ENCODE data around the gene TMEM86B.

The TMEM86B gene

GRCh38 chr19:55255618-55256423 is 27.3 kb upstream of the TMEM86B start:
- Mint-ChIP-seq H3K36me3 (ENCODE audit: low read depth) (peaks cover 3% of the 10 kb centered on the region), H3K4me3 (peak overlapping the region; percentile 98 to 100 (median 99)), H3K9me3 (no peaks in the 10 kb centered on the region), H3K27ac (peak overlapping the region in 1 of 3 experiments; percentile 55), H3K27me3 (ENCODE audit: low read depth) (no peaks in the 10 kb centered on the region), H3K4me1 (peaks cover 45% of the 10 kb centered on the region)
- TF ChIP-seq, protein P1, sequence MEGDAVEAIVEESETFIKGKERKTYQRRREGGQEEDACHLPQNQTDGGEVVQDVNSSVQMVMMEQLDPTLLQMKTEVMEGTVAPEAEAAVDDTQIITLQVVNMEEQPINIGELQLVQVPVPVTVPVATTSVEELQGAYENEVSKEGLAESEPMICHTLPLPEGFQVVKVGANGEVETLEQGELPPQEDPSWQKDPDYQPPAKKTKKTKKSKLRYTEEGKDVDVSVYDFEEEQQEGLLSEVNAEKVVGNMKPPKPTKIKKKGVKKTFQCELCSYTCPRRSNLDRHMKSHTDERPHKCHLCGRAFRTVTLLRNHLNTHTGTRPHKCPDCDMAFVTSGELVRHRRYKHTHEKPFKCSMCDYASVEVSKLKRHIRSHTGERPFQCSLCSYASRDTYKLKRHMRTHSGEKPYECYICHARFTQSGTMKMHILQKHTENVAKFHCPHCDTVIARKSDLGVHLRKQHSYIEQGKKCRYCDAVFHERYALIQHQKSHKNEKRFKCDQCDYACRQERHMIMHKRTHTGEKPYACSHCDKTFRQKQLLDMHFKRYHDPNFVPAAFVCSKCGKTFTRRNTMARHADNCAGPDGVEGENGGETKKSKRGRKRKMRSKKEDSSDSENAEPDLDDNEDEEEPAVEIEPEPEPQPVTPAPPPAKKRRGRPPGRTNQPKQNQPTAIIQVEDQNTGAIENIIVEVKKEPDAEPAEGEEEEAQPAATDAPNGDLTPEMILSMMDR (IDR thresholded peaks at IDR 0.05; ENCODE audit: unreplicated experiment in 3 of 3): no peak

GRCh38 chr19:55254625-55254977 is 26.0 kb upstream of the TMEM86B start:
- no peaks in the 10 kb centered on the region for H3K27me3 Mint-ChIP-seq (ENCODE audit: low read depth)
- H3K4me3 Mint-ChIP-seq: peak overlapping the region; percentile 74 to 99 (median 98)
- no peak overlapping the region for H3K27ac Mint-ChIP-seq
- TF ChIP-seq, protein P1 (IDR thresholded peaks at IDR 0.05; ENCODE audit: unreplicated experiment in 3 of 3): no peak
- peaks cover 44% of the 10 kb centered on the region for H3K4me1 Mint-ChIP-seq
- H3K9me3 Mint-ChIP-seq: no peaks in the 10 kb centered on the region
- H3K36me3 Mint-ChIP-seq (ENCODE audit: low read depth): peaks cover 3% of the 10 kb centered on the region

DNA sequence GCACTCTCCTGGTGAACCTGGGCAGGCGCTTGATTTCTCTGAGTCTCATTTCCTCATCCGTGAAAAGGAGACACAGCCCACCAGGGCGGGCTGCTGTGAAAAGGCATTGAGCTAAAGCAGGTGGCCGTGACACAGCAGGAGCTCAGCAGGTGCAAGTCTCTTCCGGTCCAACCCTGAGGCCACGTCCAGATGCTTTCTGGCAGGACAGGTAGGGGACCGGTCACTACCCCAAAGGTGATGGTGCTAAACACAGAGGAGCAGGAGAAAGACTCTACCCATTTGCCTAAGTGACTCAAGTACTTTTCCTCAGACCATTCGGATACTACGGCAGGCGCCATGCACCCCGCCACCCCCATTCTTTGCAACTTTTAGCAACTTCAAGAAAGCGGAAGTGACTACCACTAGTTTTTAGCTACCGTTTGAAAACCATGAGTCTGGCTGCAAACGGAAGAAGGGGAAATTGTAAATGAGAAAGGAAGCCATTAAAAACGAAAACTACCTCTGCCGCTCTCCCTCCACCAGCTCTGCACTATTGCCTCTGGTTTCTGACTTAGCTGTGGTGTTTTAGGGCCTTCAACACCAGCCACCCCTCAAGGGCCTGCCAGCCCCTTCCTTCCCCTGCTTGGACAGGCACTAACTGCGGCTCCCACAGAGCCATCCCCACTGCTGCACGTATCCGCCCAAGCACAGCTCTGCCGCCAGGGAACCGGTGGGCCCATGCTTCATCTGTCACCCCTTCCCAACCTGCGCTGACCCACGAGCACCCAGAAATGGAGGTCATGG is 25.5 kb upstream of the TMEM86B start:
- no peaks in the 10 kb centered on the region for H3K9me3 Mint-ChIP-seq

DNA sequence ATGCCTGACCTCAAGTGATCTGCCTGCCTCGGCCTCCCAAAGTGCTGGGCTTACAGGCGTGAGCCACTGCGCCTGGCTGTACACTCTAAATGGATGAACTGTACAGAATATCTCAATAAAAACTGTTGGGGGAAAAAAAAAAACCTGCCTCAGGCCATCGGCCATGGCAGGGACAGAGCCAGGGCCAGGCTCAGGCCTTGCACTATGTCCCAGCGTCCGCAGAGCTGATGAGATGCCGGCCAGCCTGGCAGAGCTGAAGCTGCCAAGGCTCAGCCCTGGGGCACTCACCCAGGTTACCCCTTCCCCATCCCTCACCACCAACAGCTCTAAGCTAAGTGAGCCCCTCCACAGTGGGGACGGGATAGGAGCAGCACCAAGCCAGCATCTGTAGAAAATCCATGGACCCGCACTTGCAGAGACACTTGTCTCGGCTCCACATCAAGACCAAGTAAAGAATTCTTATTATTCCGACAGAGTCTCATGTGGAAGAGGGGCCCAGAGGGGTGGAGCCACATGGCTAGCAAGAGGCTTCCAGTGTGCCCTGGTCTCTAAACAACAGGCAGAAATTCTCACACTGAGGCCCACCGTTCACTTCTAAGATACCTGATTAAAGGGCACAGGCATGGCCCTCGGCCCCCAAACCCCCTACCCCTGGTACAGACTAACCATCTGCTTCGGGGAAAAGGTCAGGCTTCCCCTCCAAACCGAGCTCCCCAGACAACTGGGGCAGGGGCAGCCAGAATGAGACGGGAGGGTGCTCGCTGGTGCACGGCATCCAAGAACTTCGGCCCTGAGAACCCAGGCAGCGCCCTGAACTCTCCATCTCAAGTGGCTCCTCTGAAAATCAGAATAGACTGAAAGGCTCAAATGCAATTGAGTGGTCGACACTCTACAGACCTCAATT is 24.4 kb upstream of the TMEM86B start:
- Mint-ChIP-seq H3K27ac (peak overlapping the region in 1 of 3 experiments; percentile 38), H3K4me1 (peaks cover 40% of the 10 kb centered on the region), H3K27me3 (ENCODE audit: low read depth) (no peaks in the 10 kb centered on the region), H3K36me3 (ENCODE audit: low read depth) (peaks cover 3% of the 10 kb centered on the region), H3K4me3 (peak overlapping the region in 2 of 3 experiments; percentile 47), H3K9me3 (no peaks in the 10 kb centered on the region)
- TF ChIP-seq, protein P1 (IDR thresholded peaks at IDR 0.05; ENCODE audit: unreplicated experiment in 3 of 3): no peak

More for the DNA sequence above, 25.5 kb upstream of the TMEM86B start:
- Mint-ChIP-seq H3K4me3 (peak overlapping the region; percentile 5 to 59 (median 52)), H3K27ac (peak overlapping the region in 1 of 3 experiments; percentile 38), H3K27me3 (ENCODE audit: low read depth) (no peaks in the 10 kb centered on the region), H3K36me3 (ENCODE audit: low read depth) (peaks cover 3% of the 10 kb centered on the region), H3K4me1 (peaks cover 40% of the 10 kb centered on the region)
- TF ChIP-seq, protein P1 (IDR thresholded peaks at IDR 0.05; ENCODE audit: unreplicated experiment in 3 of 3): no peak

GRCh38 chr19:55251341-55252081 is 22.9 kb upstream of the TMEM86B start:
- Mint-ChIP-seq H3K9me3 (no peaks in the 10 kb centered on the region), H3K4me1 (peaks cover 28% of the 10 kb centered on the region), H3K27me3 (ENCODE audit: low read depth) (no peaks in the 10 kb centered on the region), H3K4me3 (peak overlapping the region in 1 of 3 experiments; percentile 27), H3K27ac (no peak overlapping the region), H3K36me3 (ENCODE audit: low read depth) (peaks cover 3% of the 10 kb centered on the region)
- TF ChIP-seq, protein P1 (IDR thresholded peaks at IDR 0.05; ENCODE audit: unreplicated experiment in 3 of 3): no peak
